SK-N-MC (cell line): Measurements from ENCODE around the gene RGS7.

ENCODE experiments used
- DNase-seq: peaks from one replicate; pipeline ENCODE4 v3.0.0-alpha.2; 2011; ENCODE audit warnings: low read depth, low spot score
- H3K27ac ChIP-seq: fragments of 200-600 bp; sonication (generic); 2 replicates; pipeline ENCODE4 v1.5.1; 2016; ENCODE audit warnings: mixed run types
- H3K36me3 ChIP-seq: fragments of 200-600 bp; sonication (generic); 2 replicates; pipeline ENCODE4 v1.6.1; 2017; ENCODE audit warnings: antibody characterized with exemption, low read length, mixed read lengths; ENCODE audit not compliant: insufficient read depth
- H3K4me3 ChIP-seq: fragments of 200-600 bp; sonication (generic); 2 replicates; pipeline ENCODE4 v1.5.1; 2016
- H3K9ac ChIP-seq: fragments of 200-600 bp; sonication (generic); 2 replicates; pipeline ENCODE4 v1.8.0; 2017; ENCODE audit warnings: mixed run types, mixed read lengths; ENCODE audit not compliant: insufficient read length
- H3K9me3 ChIP-seq: fragments of 200-600 bp; sonication (generic); 2 replicates; pipeline ENCODE4 v1.6.1; 2017; ENCODE audit warnings: low read depth, mild to moderate bottlenecking, antibody characterized with exemption, low read length, moderate library complexity, mixed read lengths
- EZH2 ChIP-seq: fragments of 200-600 bp; sonication (generic); IDR thresholded peaks from one replicate; pipeline ENCODE4 v1.6.1; 2017; ENCODE audit warnings: antibody characterized with exemption
- FOXP2 ChIP-seq: optimal IDR thresholded peaks from 2 replicates; pipeline ENCODE3; 2011; ENCODE audit warnings: mild to moderate bottlenecking, moderate library complexity; ENCODE audit not compliant: insufficient read depth; ENCODE audit errors: extremely low read length, control extremely low read depth
- POLR2AphosphoS5 ChIP-seq: IDR thresholded peaks from 2 replicates; pipeline ENCODE4 v1.6.1; 2012; ENCODE audit warnings: mild to moderate bottlenecking, low read depth, low read length, borderline replicate concordance

RGS7 gene

GRCh38 chr1:241217516-241217915, 139.5 kb downstream of the RGS7 start:
- H3K9me3 ChIP-seq = no peaks in the 10 kb centered on the region
- TF ChIP-seq POLR2AphosphoS5 = no peak
- no peak for TF ChIP-seq EZH2
- TF ChIP-seq FOXP2 = no peak
- H3K36me3 ChIP-seq = no peaks in the 10 kb centered on the region
- no peak overlapping the region for H3K27ac ChIP-seq
- H3K4me3 ChIP-seq = no peak overlapping the region
- H3K9ac ChIP-seq = no peak overlapping the region
- no peak for DNase-seq

GRCh38 chr1:241215683-241216082, 141.3 kb downstream of the RGS7 start:
- Histone ChIP-seq H3K9ac (no peak overlapping the region), H3K36me3 (no peaks in the 10 kb centered on the region), H3K4me3 (no peak overlapping the region), H3K9me3 (no peaks in the 10 kb centered on the region), H3K27ac (no peak overlapping the region)
- DNase-seq = no peak
- TF ChIP-seq POLR2AphosphoS5 = no peak
- TF ChIP-seq EZH2 = no peak
- no peak for TF ChIP-seq FOXP2

- no peak for DNase-seq
- Histone ChIP-seq H3K27ac (no peak overlapping the region), H3K9ac (no peak overlapping the region), H3K9me3 (no peaks in the 10 kb centered on the region), H3K4me3 (no peak overlapping the region), H3K36me3 (no peaks in the 10 kb centered on the region)
- TF ChIP-seq EZH2 (no peak), FOXP2 (no peak), POLR2AphosphoS5 (no peak)
These were observed 141.8 kb downstream of the RGS7 start for GRCh38 chr1:241215203-241215602.

GRCh38 chr1:241213139-241213538, 143.9 kb downstream of the RGS7 start:
- no peak for DNase-seq
- no peaks in the 10 kb centered on the region for H3K36me3 ChIP-seq
- no peak overlapping the region for H3K4me3 ChIP-seq
- H3K9me3 ChIP-seq = no peaks in the 10 kb centered on the region
- H3K9ac ChIP-seq = no peak overlapping the region
- H3K27ac ChIP-seq = no peak overlapping the region
- TF ChIP-seq EZH2 (no peak), POLR2AphosphoS5 (no peak), FOXP2 (no peak)

- Histone ChIP-seq H3K9me3 (no peaks in the 10 kb centered on the region), H3K9ac (no peak overlapping the region), H3K36me3 (no peaks in the 10 kb centered on the region), H3K4me3 (no peak overlapping the region), H3K27ac (no peak overlapping the region)
- no peak for TF ChIP-seq EZH2
- TF ChIP-seq POLR2AphosphoS5 = no peak
- no peak for TF ChIP-seq FOXP2
- no peak for DNase-seq
These were observed 144.4 kb downstream of the RGS7 start for GRCh38 chr1:241212628-241213027.

- TF ChIP-seq POLR2AphosphoS5 (no peak), FOXP2 (no peak), EZH2 (no peak)
- Histone ChIP-seq H3K4me3 (no peak overlapping the region), H3K9ac (no peak overlapping the region), H3K36me3 (no peaks in the 10 kb centered on the region), H3K9me3 (no peaks in the 10 kb centered on the region), H3K27ac (no peak overlapping the region)
- DNase-seq = no peak
These were observed 148.1 kb downstream of the RGS7 start for GRCh38 chr1:241208910-241209379.

GRCh38 chr1:241203817-241204216, 153.2 kb downstream of the RGS7 start:
- H3K9ac ChIP-seq = no peak overlapping the region
- H3K4me3 ChIP-seq = no peak overlapping the region
- H3K9me3 ChIP-seq = no peaks in the 10 kb centered on the region
- no peaks in the 10 kb centered on the region for H3K36me3 ChIP-seq
- TF ChIP-seq FOXP2 (no peak), POLR2AphosphoS5 (no peak), EZH2 (no peak)
- no peak for DNase-seq
- H3K27ac ChIP-seq = no peak overlapping the region

GRCh38 chr1:241202401-241202800, 154.6 kb downstream of the RGS7 start:
- Histone ChIP-seq H3K4me3 (no peak overlapping the region), H3K9me3 (no peaks in the 10 kb centered on the region), H3K9ac (no peak overlapping the region), H3K36me3 (no peaks in the 10 kb centered on the region), H3K27ac (no peak overlapping the region)
- DNase-seq = no peak
- TF ChIP-seq FOXP2 = no peak
- TF ChIP-seq EZH2 = no peak
- no peak for TF ChIP-seq POLR2AphosphoS5

GRCh38 chr1:241186716-241187115, 170.3 kb downstream of the RGS7 start:
- H3K36me3 ChIP-seq = no peaks in the 10 kb centered on the region
- no peak overlapping the region for H3K4me3 ChIP-seq
- H3K9ac ChIP-seq = no peak overlapping the region
- DNase-seq = no peak
- no peak for TF ChIP-seq POLR2AphosphoS5
- no peak for TF ChIP-seq EZH2
- no peak for TF ChIP-seq FOXP2
- H3K9me3 ChIP-seq = no peaks in the 10 kb centered on the region
- no peak overlapping the region for H3K27ac ChIP-seq

GRCh38 chr1:241181971-241182370, 175.0 kb downstream of the RGS7 start:
- DNase-seq = no peak
- H3K9ac ChIP-seq = no peak overlapping the region
- no peaks in the 10 kb centered on the region for H3K36me3 ChIP-seq
- no peak overlapping the region for H3K27ac ChIP-seq
- no peak for TF ChIP-seq EZH2
- TF ChIP-seq POLR2AphosphoS5 = no peak
- no peak for TF ChIP-seq FOXP2
- no peak overlapping the region for H3K4me3 ChIP-seq
- no peaks in the 10 kb centered on the region for H3K9me3 ChIP-seq
